Lung microvascular endothelial cell (primary cell): ENCODE data around the gene SORT1. TPM values are rescaled to one million over a fixed set of nuclear protein-coding genes. Genes with fewer than 3 reads are reported as not detected.
A peak's percentile ranks its signal among the peaks of the same experiment; 100 is the strongest.

Experiments used
- DNase-seq, 2 donors: peaks; one replicate each; pipeline versions ENCODE4 v3.0.0 to v3.0.0-alpha.2; 2010; ENCODE audit warnings: low read depth in 2 of 2
- total RNA-seq: library from RNA; depleted of rRNA; stranded (reverse); fragments of >200 nt; gene quantifications from 2 replicates; pipeline ENCODE4 v1.2.1, GENCODE V29; 2014

SORT1 gene
- total RNA-seq, 1 donor from 2014 or later: 9.5 TPM

GRCh38 chr1:109275706-109276345 lies 121.9 kb downstream of the SORT1 start:
- DNase-seq: no peak

GRCh38 chr1:109274533-109275476 lies 122.9 kb downstream of the SORT1 start:
- no peak for DNase-seq

GRCh38 chr1:109273570-109274288 lies 124.0 kb downstream of the SORT1 start:
- no peak for DNase-seq

GRCh38 chr1:109272831-109273547 lies 124.7 kb downstream of the SORT1 start:
- DNase-seq: no peak

- DNase-seq: no peak
Measured at GRCh38 chr1:109272021-109272799, 125.5 kb downstream of the SORT1 start.

- no peak for DNase-seq
Measured at GRCh38 chr1:109271458-109271857, 126.3 kb downstream of the SORT1 start.

- no peak for DNase-seq
Measured at GRCh38 chr1:109270623-109271317, 126.9 kb downstream of the SORT1 start.

GRCh38 chr1:109269981-109270622 lies 127.6 kb downstream of the SORT1 start:
- no peak for DNase-seq

- DNase-seq: no peak
Measured at GRCh38 chr1:109269212-109269980, 128.3 kb downstream of the SORT1 start.

GRCh38 chr1:109268431-109269211 lies 129.1 kb downstream of the SORT1 start:
- no peak for DNase-seq

- DNase-seq: no peak
Measured at GRCh38 chr1:109267743-109268300, 129.9 kb downstream of the SORT1 start.

- DNase-seq: no peak
Measured at GRCh38 chr1:109266965-109267364, 130.8 kb downstream of the SORT1 start.

GRCh38 chr1:109265741-109266330 lies 131.9 kb downstream of the SORT1 start:
- DNase-seq: no peak

- no peak for DNase-seq
Measured at GRCh38 chr1:109265016-109265415, 132.7 kb downstream of the SORT1 start.

GRCh38 chr1:109264379-109264755 lies 133.4 kb downstream of the SORT1 start:
- DNase-seq: no peak

GRCh38 chr1:109263597-109264378 lies 133.9 kb downstream of the SORT1 start:
- DNase-seq: peak; percentile 87 to 95

- DNase-seq: no peak
Measured at GRCh38 chr1:109263234-109263596, 134.5 kb downstream of the SORT1 start.
